ENCODE data around the gene FUT7. TPM values are rescaled to one million over a fixed set of nuclear protein-coding genes. Genes with fewer than 3 reads are reported as not detected.

The FUT7 gene
- total and polyA plus RNA-seq, 2 of the 13 experiments (the other 11 are each of a cell fraction or from before 2014, with no cell fraction given) = 0.05 TPM; not detected in 1

- TF ChIP-seq, protein P1, sequence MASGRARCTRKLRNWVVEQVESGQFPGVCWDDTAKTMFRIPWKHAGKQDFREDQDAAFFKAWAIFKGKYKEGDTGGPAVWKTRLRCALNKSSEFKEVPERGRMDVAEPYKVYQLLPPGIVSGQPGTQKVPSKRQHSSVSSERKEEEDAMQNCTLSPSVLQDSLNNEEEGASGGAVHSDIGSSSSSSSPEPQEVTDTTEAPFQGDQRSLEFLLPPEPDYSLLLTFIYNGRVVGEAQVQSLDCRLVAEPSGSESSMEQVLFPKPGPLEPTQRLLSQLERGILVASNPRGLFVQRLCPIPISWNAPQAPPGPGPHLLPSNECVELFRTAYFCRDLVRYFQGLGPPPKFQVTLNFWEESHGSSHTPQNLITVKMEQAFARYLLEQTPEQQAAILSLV (CRISPR knock-in tag; IDR thresholded peaks at IDR 0.05; ENCODE audit: borderline replicate concordance) = peak; percentile 53; the same call in 1 of the 2 replicates
- no peak for TF ChIP-seq NFE2L1 (CRISPR knock-in tag; IDR thresholded peaks at IDR 0.05; ENCODE audit: borderline replicate concordance)
- TF ChIP-seq ZNF615 (CRISPR knock-in tag; IDR thresholded peaks at IDR 0.05; ENCODE audit: borderline replicate concordance) = peak; percentile 73; the same call in 1 of the 2 replicates
- TF ChIP-seq ZBTB8A (CRISPR knock-in tag; IDR thresholded peaks at IDR 0.05; ENCODE audit: borderline replicate concordance, low read depth) = no peak
- peak; percentile 85 for TF ChIP-seq ZNF362 (CRISPR knock-in tag; IDR thresholded peaks at IDR 0.05; ENCODE audit: borderline replicate concordance)
- TF ChIP-seq MTF2 (CRISPR knock-in tag; IDR thresholded peaks at IDR 0.05; ENCODE audit: borderline replicate concordance) = peak; percentile 95
- TF ChIP-seq BCL6 (CRISPR knock-in tag; IDR thresholded peaks at IDR 0.05) = peak; percentile 60; the same call in 1 of the 2 replicates
- TF ChIP-seq ZNF143 (CRISPR knock-in tag; IDR thresholded peaks at IDR 0.05) = no peak; the same call in 1 of the 2 replicates
- peak; percentile 89 for TF ChIP-seq SAP130 (CRISPR knock-in tag; IDR thresholded peaks at IDR 0.05; ENCODE audit: low read depth)
- TF ChIP-seq SOX13 (IDR thresholded peaks at IDR 0.05) = no peak
- peak in 1 of 2 experiments; percentile 54; a peak in 1 of 4 replicates for TF ChIP-seq SOX13 (CRISPR knock-in tag; conservative IDR thresholded peaks at IDR 0.05 in 1 of 2, IDR thresholded peaks at IDR 0.05 in 1 of 2)
- no peak for TF ChIP-seq CEBPG (CRISPR knock-in tag; IDR thresholded peaks at IDR 0.05)
- TF ChIP-seq SP2 (CRISPR knock-in tag; IDR thresholded peaks at IDR 0.05) = peak; percentile 13
- TF ChIP-seq, protein P2, sequence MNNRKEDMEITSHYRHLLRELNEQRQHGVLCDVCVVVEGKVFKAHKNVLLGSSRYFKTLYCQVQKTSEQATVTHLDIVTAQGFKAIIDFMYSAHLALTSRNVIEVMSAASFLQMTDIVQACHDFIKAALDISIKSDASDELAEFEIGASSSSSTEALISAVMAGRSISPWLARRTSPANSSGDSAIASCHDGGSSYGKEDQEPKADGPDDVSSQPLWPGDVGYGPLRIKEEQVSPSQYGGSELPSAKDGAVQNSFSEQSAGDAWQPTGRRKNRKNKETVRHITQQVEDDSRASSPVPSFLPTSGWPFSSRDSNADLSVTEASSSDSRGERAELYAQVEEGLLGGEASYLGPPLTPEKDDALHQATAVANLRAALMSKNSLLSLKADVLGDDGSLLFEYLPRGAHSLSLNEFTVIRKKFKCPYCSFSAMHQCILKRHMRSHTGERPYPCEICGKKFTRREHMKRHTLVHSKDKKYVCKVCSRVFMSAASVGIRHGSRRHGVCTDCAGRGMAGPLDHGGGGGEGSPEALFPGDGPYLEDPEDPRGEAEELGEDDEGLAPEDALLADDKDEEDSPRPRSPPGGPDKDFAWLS (CRISPR knock-in tag; IDR thresholded peaks at IDR 0.05; ENCODE audit: borderline replicate concordance) = no peak
- no peak for TF ChIP-seq POLR2AphosphoS2 (IDR thresholded peaks at IDR 0.05; ENCODE audit: low read depth, low read length)
- TF ChIP-seq ZNF12 (CRISPR knock-in tag; IDR thresholded peaks at IDR 0.05) = 0 out of 2 replicates have a peak, but pooled peaks have one; percentile 40
- TF ChIP-seq, protein P3, sequence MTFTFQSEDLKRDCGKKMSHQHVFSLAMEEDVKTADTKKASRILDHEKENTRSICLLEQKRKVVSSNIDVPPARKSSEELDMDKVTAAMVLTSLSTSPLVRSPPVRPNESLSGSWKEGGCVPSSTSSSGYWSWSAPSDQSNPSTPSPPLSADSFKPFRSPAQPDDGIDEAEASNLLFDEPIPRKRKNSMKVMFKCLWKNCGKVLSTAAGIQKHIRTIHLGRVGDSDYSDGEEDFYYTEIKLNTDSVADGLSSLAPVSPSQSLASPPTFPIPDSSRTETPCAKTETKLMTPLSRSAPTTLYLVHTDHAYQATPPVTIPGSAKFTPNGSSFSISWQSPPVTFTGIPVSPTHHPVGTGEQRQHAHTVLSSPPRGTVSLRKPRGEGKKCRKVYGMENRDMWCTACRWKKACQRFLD (CRISPR knock-in tag; IDR thresholded peaks at IDR 0.05; ENCODE audit: borderline replicate concordance) = peak; percentile 62
- TF ChIP-seq ZNF142 (CRISPR knock-in tag; IDR thresholded peaks at IDR 0.05) = peak; percentile 71; the same call in 1 of the 2 replicates
Observed at GRCh38 chr9:137046088-137046787, 14.3 kb upstream of the FUT7 start, which contains the start of gene NPDC1 (continued).
